Measurements from ENCODE around the gene CELF4. TPM values are rescaled to one million over a fixed set of nuclear protein-coding genes. Genes with fewer than 3 reads are reported as not detected.

CELF4 gene
- total RNA-seq, 2 donors from 2014 or later = 0.22 to 3.9 TPM

DNA sequence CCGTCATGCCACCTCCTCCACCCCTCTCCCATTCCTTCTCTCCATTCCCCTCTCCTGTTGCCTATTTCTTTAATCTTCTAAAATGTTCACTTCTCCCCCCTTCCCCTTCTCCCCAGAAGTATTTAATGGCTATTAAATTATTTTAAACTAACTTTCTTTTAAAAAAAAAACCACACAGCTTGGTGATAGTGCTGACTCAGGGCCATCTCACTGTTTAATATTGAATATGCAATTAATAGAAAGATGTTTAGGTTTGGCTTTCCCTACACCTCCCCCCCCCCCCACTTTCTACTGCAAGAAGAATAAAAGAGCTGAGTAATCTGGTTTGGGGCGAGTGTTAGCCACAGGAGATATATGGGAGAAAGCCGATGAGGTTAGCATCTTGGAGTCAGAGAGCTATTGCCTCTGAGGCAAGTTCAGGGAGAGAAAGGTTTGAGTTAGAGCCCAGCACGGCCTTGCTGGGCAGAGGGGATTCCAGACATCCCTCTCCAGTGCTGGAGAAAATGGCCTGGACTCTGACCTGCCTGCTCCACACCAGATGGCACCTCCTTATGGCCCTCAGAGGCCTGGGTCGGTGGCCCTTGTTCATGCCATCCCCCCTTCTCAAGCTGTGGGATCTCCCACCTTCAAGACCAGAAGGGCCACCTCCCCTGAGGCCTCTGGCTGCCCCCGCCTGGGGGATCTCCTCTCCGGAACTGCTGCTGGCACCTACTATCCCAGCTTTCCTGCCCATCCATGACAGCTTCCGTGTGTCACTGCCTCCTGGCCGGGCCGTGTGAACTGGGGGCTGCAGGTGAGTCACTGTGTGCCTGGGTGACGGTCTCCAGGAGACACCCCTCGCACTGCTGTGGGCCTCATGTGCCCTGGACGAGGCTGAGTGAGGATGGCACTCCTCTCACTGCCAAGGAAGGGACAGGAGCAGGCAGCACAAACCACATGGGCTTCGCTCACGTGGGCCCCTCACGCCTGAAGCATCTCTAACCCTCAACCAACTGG is 246.9 kb downstream of the CELF4 start:
- TF ChIP-seq, protein P1, sequence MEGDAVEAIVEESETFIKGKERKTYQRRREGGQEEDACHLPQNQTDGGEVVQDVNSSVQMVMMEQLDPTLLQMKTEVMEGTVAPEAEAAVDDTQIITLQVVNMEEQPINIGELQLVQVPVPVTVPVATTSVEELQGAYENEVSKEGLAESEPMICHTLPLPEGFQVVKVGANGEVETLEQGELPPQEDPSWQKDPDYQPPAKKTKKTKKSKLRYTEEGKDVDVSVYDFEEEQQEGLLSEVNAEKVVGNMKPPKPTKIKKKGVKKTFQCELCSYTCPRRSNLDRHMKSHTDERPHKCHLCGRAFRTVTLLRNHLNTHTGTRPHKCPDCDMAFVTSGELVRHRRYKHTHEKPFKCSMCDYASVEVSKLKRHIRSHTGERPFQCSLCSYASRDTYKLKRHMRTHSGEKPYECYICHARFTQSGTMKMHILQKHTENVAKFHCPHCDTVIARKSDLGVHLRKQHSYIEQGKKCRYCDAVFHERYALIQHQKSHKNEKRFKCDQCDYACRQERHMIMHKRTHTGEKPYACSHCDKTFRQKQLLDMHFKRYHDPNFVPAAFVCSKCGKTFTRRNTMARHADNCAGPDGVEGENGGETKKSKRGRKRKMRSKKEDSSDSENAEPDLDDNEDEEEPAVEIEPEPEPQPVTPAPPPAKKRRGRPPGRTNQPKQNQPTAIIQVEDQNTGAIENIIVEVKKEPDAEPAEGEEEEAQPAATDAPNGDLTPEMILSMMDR (IDR thresholded peaks at IDR 0.05) = no peak
- Histone ChIP-seq H3K4me1 (no peaks in the 10 kb centered on the region), H3K27ac (no peak overlapping the region), H3K4me3 (no peak overlapping the region), H3K27me3 (no peaks in the 10 kb centered on the region), H3K9me3 (no peaks in the 10 kb centered on the region), H3K36me3 (no peaks in the 10 kb centered on the region)
- no peak for DNase-seq (ENCODE audit: low spot score)

DNA sequence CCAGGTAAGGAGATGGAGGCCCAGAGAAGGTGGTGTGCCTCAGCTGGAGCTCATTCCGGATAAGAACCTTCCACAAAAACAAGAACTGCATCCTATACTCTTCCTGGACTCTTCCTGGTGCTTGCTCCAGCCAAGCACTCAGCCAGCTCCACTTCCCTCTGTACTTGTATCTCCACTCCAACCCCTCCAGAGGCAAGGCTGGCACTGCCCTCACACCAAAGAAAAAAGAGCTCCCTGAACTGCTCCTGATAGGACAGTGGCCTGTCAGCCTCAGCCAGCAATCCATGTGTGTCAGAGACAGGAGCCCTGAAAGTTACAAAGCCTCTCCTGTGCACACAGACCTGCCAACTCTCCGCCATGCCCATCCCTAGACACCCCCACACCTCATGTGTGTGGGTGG is 248.1 kb downstream of the CELF4 start:
- no peak for DNase-seq (ENCODE audit: low spot score)
- Histone ChIP-seq H3K27me3 (no peaks in the 10 kb centered on the region), H3K36me3 (no peaks in the 10 kb centered on the region), H3K27ac (no peak overlapping the region), H3K4me3 (no peak overlapping the region), H3K9me3 (no peaks in the 10 kb centered on the region), H3K4me1 (no peaks in the 10 kb centered on the region)
- TF ChIP-seq, protein P1 (IDR thresholded peaks at IDR 0.05) = no peak

DNA sequence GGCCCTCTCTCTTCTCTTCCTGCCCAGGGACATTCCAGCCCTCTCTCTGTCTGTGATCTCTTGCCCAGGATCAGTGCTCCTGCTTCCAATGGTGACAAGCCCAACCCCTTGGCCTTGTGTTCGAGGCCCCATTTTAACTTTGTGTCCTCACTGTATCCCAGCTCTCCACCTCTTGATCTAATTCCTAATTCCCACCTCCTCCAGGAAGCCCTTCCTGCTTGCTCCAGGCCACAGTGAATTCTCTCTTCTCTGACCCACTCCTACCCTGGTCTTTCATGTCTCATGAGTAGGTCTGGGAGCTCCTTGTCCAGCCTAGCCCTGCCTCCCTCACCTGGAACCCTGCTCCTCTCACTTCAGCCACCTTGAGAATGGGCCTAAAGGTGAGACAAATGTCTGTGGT is 249.1 kb downstream of the CELF4 start:
- TF ChIP-seq, protein P1 (IDR thresholded peaks at IDR 0.05) = no peak
- Histone ChIP-seq H3K27me3 (no peaks in the 10 kb centered on the region), H3K4me1 (no peaks in the 10 kb centered on the region), H3K36me3 (no peaks in the 10 kb centered on the region), H3K9me3 (no peaks in the 10 kb centered on the region), H3K4me3 (no peak overlapping the region), H3K27ac (no peak overlapping the region)
- DNase-seq (ENCODE audit: low spot score) = no peak

DNA sequence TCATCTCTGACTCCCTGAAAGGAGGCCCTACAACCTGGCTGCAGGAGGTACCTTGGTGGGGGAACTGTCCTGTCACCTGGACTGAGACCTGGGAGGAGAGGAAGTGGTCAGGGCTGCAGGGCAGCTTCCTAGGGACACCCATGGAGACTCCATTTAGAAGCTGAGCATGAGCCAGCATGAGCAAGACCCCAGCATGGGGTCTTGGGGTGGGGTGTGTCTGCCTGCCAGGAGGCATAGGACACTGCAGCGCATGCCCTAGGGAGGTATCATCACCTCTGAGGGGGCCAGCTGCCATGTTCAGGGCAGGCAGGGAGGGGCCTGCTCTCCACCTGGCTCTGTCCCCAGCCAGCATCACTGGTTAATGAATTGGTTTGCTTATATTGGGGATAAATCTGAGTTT is 249.7 kb downstream of the CELF4 start:
- no peak overlapping the region for H3K27ac ChIP-seq
- H3K9me3 ChIP-seq = no peaks in the 10 kb centered on the region
- DNase-seq (ENCODE audit: low spot score) = no peak
- H3K36me3 ChIP-seq = no peaks in the 10 kb centered on the region
- TF ChIP-seq, protein P1 (IDR thresholded peaks at IDR 0.05) = no peak
- no peaks in the 10 kb centered on the region for H3K27me3 ChIP-seq
- H3K4me3 ChIP-seq = no peak overlapping the region
- H3K4me1 ChIP-seq = no peaks in the 10 kb centered on the region

DNA sequence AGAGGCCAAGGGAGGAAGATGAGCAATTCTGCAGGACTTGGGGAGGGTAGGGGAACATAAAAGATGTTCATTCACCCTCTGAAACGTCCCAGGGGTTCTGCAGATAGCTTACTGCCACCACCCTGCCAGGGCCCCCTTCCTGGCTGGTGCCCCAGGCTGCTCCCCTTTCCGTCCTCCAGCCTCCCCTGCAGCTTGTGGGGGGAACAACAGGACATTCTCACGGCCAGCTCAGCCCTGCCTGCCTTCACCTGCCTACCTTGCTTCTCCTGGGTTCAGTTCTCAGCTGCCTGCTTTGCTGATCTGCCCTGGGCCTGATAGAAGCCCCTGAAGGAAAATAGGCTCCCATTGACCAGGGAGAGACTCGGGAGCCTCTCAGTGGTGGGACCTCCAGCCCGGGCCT is 251.1 kb downstream of the CELF4 start:
- TF ChIP-seq, protein P1 (IDR thresholded peaks at IDR 0.05) = no peak
- DNase-seq (ENCODE audit: low spot score) = no peak
- H3K9me3 ChIP-seq = no peaks in the 10 kb centered on the region
- H3K4me1 ChIP-seq = no peaks in the 10 kb centered on the region
- H3K4me3 ChIP-seq = no peak overlapping the region
- no peaks in the 10 kb centered on the region for H3K27me3 ChIP-seq
- no peak overlapping the region for H3K27ac ChIP-seq
- no peaks in the 10 kb centered on the region for H3K36me3 ChIP-seq

Data from right atrium auricular region (tissue), 2 donors.